GM23248 (cell line): ENCODE measurements around the gene STX16. TPM values are rescaled to one million over a fixed set of nuclear protein-coding genes. Genes with fewer than 3 reads are reported as not detected.
A peak's percentile ranks its signal among the peaks of the same experiment; 100 is the strongest.

Experiments used
- DNase-seq: peaks from one replicate; pipeline ENCODE4 v3.0.0-alpha.2; 2015
- H2AFZ ChIP-seq: fragments of 200-600 bp; sonication (generic); 2 replicates; pipeline ENCODE4 v1.6.1; 2016; ENCODE audit warnings: antibody characterized with exemption
- H3F3A ChIP-seq: fragments of 200-600 bp; sonication (generic); 2 replicates; pipeline ENCODE4 v1.6.1; 2016; ENCODE audit warnings: mild to moderate bottlenecking, antibody characterized with exemption, mixed run types; ENCODE audit not compliant: insufficient read depth
- H3K27ac ChIP-seq: fragments of 200-600 bp; sonication (generic); 2 replicates; pipeline ENCODE4 v1.5.1; 2016; ENCODE audit warnings: mild to moderate bottlenecking
- H3K27me3 ChIP-seq: fragments of 200-600 bp; sonication (generic); replicated peaks from 2 replicates; pipeline ENCODE4 v1.6.1; 2016; ENCODE audit warnings: mild to moderate bottlenecking; ENCODE audit not compliant: insufficient read depth
- H3K36me3 ChIP-seq: fragments of 200-600 bp; sonication (generic); 2 replicates; pipeline ENCODE4 v1.6.1; 2016; ENCODE audit warnings: low read depth, mild to moderate bottlenecking
- H3K4me1 ChIP-seq: fragments of 200-600 bp; sonication (generic); 2 replicates; pipeline ENCODE4 v1.6.1; 2016; ENCODE audit warnings: mild to moderate bottlenecking; ENCODE audit not compliant: insufficient read depth
- H3K4me2 ChIP-seq: fragments of 200-600 bp; sonication (generic); one replicate; pipeline ENCODE4 v1.6.1; 2016; ENCODE audit warnings: mild to moderate bottlenecking; ENCODE audit not compliant: unreplicated experiment
- H3K4me3 ChIP-seq: fragments of 200-600 bp; sonication (generic); 2 replicates; pipeline ENCODE4 v1.5.1; 2016; ENCODE audit warnings: mild to moderate bottlenecking
- H3K79me2 ChIP-seq: fragments of 200-600 bp; sonication (generic); 2 replicates; pipeline ENCODE4 v1.6.1; 2016; ENCODE audit warnings: mild to moderate bottlenecking; ENCODE audit not compliant: insufficient read depth
- H3K9ac ChIP-seq: fragments of 200-600 bp; sonication (generic); 2 replicates; pipeline ENCODE4 v1.6.1; 2016; ENCODE audit warnings: mild to moderate bottlenecking
- H3K9me2 ChIP-seq: fragments of 200-600 bp; sonication (generic); 2 replicates; pipeline ENCODE4 v1.6.1; 2016; ENCODE audit warnings: mixed run types, mild to moderate bottlenecking, moderate library complexity; ENCODE audit not compliant: insufficient read depth
- H3K9me3 ChIP-seq: fragments of 200-600 bp; sonication (generic); one replicate; pipeline ENCODE4 v1.6.1; 2017; ENCODE audit warnings: low read depth
- H4K20me1 ChIP-seq: fragments of 200-600 bp; sonication (generic); 2 replicates; pipeline ENCODE4 v1.6.0; 2016; ENCODE audit not compliant: insufficient read depth
- EZH2 ChIP-seq: fragments of 200-600 bp; sonication (generic); IDR thresholded peaks from 2 replicates; pipeline ENCODE4 v1.6.1; 2018; ENCODE audit warnings: antibody characterized with exemption, mild to moderate bottlenecking; ENCODE audit not compliant: insufficient read depth, poor library complexity, severe bottlenecking
- EZH2phosphoT487 ChIP-seq: fragments of 200-600 bp; sonication (generic); IDR thresholded peaks from 2 replicates; pipeline ENCODE4 v1.6.1; 2018; ENCODE audit warnings: antibody characterized with exemption, moderate library complexity, mild to moderate bottlenecking, low read depth; ENCODE audit not compliant: insufficient read depth
- WGBS, 2 experiments: methylation state at CpG; one replicate each; pipeline ENCODE4 v1.1.6; 2015 to 2017; ENCODE audit warnings: low lambda C conversion rate in 2 of 2, low coverage in 1 of 2; ENCODE audit errors: missing lambda C conversion rate in 2 of 2; 5-methylcytosine and 5-hydroxymethylcytosine counted together
- in situ Hi-C: fragments of 300-500 bp; cut with MboI; formaldehyde crosslinking; loops from 2 replicates; pipeline ENCODE4 v1.15.0; 2020
- polyA plus RNA-seq: library from polyadenylated mRNA; unstranded; fragments of >200 nt; fragmentation: Nextera tagmentation; extraction: Ambion mirVana; gene quantifications from 2 replicates; pipeline ENCODE4 v1.2.1, GENCODE V29; 2016
- total RNA-seq: library from RNA; depleted of rRNA; stranded (reverse); fragments of >200 nt; shearing (Covaris generic); gene quantifications from 2 replicates; pipeline ENCODE4 v1.2.3, GENCODE V29; 2014

The STX16 gene
- total and polyA plus RNA-seq, 2 experiments from 2014 or later = 17.6 to 36.9 TPM

GRCh38 chr20:58654337-58654736, 3.3 kb downstream of the STX16 start:
- no peak overlapping the region for H2AFZ ChIP-seq
- no peaks in the 10 kb centered on the region for H3K9me2 ChIP-seq
- peak overlapping the region; percentile 97; the same call in 1 of the 2 replicates for H3K4me3 ChIP-seq
- in situ Hi-C loops = loop anchor here (10.0 kb wide), 1 partner anchor 410 kb away; no protein-coding TSS in a partner anchor
- H3K27me3 ChIP-seq = no peaks in the 10 kb centered on the region
- no peaks in the 10 kb centered on the region for H3K9me3 ChIP-seq
- H3F3A ChIP-seq = no peaks in the 10 kb centered on the region
- peak overlapping the region; percentile 97 for H3K4me2 ChIP-seq
- TF ChIP-seq EZH2phosphoT487 (no peak), EZH2 (no peak)
- H4K20me1 ChIP-seq = no peaks in the 10 kb centered on the region
- peaks cover 59% of the 10 kb centered on the region for H3K4me1 ChIP-seq
- H3K36me3 ChIP-seq = no peaks in the 10 kb centered on the region
- H3K79me2 ChIP-seq = peaks cover 82% of the 10 kb centered on the region
- no peak overlapping the region for H3K27ac ChIP-seq
- DNase-seq = no peak
- H3K9ac ChIP-seq = no peak overlapping the region; the same call in 1 of the 2 replicates
- 76 to 80% methylated on average over 4 of the region's 4 CpGs for WGBS, 2 experiments

DNA sequence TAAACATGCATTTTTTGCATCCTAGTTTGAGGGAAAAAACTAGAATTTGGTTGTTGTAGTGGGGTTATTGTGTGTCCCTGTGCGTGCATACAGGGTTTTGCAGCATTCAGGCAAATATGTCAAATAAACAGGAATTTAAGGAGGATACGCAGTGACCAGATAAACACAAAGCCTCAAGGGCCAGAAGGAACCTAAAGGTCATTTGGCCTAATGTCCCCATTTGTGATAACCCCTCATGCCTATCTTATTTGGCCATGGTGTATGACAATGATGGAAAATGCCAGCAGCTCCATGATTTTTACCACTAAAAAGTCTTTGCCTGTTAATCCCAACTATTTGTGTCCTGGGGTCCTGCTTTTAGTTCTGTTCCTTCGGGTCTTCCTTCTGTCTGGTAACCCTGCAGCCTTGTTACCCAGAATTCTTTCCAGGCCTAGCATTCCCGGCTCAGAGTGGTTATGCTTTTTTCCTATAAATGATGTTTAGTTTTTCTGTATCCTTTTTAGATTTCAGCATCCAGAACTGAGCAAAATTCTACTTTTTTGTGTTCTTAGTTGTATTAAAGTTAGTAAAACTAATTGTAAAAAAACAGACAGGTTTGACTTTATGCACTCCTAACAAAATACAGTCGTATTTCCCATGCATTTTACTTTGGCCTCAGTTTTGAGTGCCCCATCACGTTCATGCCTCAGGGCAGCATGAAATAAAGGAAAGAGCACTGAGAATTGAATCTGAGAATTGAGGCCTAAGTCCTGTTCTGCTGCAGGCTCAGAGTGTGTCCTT, 4.4 kb downstream of the STX16 start:
- WGBS, 2 experiments = 49 to 57% methylated on average over 6 of the region's 6 CpGs
- Histone ChIP-seq H3K4me2 (peak overlapping the region; percentile 97), H2AFZ (0 out of 2 replicates have a peak overlapping the region, but pooled peaks have one; percentile 6), H3K36me3 (no peaks in the 10 kb centered on the region), H3K27me3 (no peaks in the 10 kb centered on the region), H3K4me1 (peaks cover 59% of the 10 kb centered on the region), H3K79me2 (peaks cover 94% of the 10 kb centered on the region), H3K27ac (no peak overlapping the region), H3K9me3 (no peaks in the 10 kb centered on the region), H3K9ac (peak overlapping the region; percentile 51; the same call in 1 of the 2 replicates), H4K20me1 (no peaks in the 10 kb centered on the region), H3K4me3 (peak overlapping the region; percentile 14), H3F3A (no peaks in the 10 kb centered on the region), H3K9me2 (no peaks in the 10 kb centered on the region)
- DNase-seq = no peak
- TF ChIP-seq EZH2 (no peak), EZH2phosphoT487 (no peak)
- in situ Hi-C loops = loop anchor here (10.0 kb wide), 1 partner anchor 411 kb away; no protein-coding TSS in a partner anchor

DNA sequence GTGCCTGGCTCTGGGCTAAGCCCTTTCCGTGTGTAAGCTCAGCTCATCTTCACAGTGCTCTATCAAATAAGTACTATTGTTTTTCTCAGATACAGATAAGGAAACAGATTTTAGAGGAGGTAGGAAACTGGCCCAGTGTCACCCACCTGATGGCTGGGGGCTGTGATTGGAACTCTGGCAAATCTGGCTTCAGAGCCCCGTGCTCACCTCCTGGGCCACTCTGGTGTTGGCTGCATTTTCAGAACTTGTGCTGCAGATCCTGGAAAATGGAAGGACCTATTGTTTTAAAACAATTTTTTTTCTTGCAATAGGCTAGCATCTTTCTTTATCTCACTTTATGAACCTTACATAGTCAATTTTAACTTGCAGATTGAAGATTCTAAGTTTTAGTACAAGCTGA, 5.7 kb downstream of the STX16 start:
- Histone ChIP-seq H4K20me1 (no peaks in the 10 kb centered on the region), H3K27ac (no peak overlapping the region), H3K9me3 (no peaks in the 10 kb centered on the region), H3K36me3 (0 out of 2 replicates have a peak, but pooled peaks cover under 1% of the 10 kb centered on the region), H3K79me2 (peaks cover 100% of the 10 kb centered on the region), H2AFZ (no peak overlapping the region), H3K27me3 (no peaks in the 10 kb centered on the region), H3K9ac (0 out of 2 replicates have a peak overlapping the region, but pooled peaks have one; percentile 51), H3K4me3 (peak overlapping the region; percentile 55), H3K4me2 (peak overlapping the region; percentile 97), H3F3A (no peaks in the 10 kb centered on the region), H3K9me2 (no peaks in the 10 kb centered on the region), H3K4me1 (peaks cover 59% of the 10 kb centered on the region)
- TF ChIP-seq EZH2 (no peak), EZH2phosphoT487 (no peak)
- in situ Hi-C loops = loop anchor here (10.0 kb wide), 1 partner anchor 412 kb away; no protein-coding TSS in a partner anchor
- WGBS, 2 experiments = 35 to 39% methylated on average over 2 of the region's 2 CpGs
- no peak for DNase-seq

- H3K4me1 ChIP-seq = peaks cover 59% of the 10 kb centered on the region
- H3K27ac ChIP-seq = no peak overlapping the region
- H3K27me3 ChIP-seq = no peaks in the 10 kb centered on the region
- peak overlapping the region; percentile 97 for H3K4me2 ChIP-seq
- H3K4me3 ChIP-seq = peak overlapping the region; percentile 55; the same call in 1 of the 2 replicates
- WGBS, 2 experiments = 70 to 74% methylated on average over 2 of the region's 2 CpGs
- H3K9ac ChIP-seq = peak overlapping the region; percentile 51; the same call in 1 of the 2 replicates
- no peaks in the 10 kb centered on the region for H3F3A ChIP-seq
- H3K79me2 ChIP-seq = peaks cover 100% of the 10 kb centered on the region
- H3K9me3 ChIP-seq = no peaks in the 10 kb centered on the region
- TF ChIP-seq EZH2phosphoT487 = no peak
- no peak for TF ChIP-seq EZH2
- in situ Hi-C loops = loop anchor here (10.0 kb wide), 1 partner anchor 412 kb away; no protein-coding TSS in a partner anchor
- 0 out of 2 replicates have a peak, but pooled peaks cover 3% of the 10 kb centered on the region for H3K36me3 ChIP-seq
- no peaks in the 10 kb centered on the region for H4K20me1 ChIP-seq
- H3K9me2 ChIP-seq = no peaks in the 10 kb centered on the region
- H2AFZ ChIP-seq = no peak overlapping the region
- no peak for DNase-seq
Measured at GRCh38 chr20:58657262-58657661, 6.2 kb downstream of the STX16 start.
